ENCODE data around the gene PLPPR3.

Gene PLPPR3

DNA sequence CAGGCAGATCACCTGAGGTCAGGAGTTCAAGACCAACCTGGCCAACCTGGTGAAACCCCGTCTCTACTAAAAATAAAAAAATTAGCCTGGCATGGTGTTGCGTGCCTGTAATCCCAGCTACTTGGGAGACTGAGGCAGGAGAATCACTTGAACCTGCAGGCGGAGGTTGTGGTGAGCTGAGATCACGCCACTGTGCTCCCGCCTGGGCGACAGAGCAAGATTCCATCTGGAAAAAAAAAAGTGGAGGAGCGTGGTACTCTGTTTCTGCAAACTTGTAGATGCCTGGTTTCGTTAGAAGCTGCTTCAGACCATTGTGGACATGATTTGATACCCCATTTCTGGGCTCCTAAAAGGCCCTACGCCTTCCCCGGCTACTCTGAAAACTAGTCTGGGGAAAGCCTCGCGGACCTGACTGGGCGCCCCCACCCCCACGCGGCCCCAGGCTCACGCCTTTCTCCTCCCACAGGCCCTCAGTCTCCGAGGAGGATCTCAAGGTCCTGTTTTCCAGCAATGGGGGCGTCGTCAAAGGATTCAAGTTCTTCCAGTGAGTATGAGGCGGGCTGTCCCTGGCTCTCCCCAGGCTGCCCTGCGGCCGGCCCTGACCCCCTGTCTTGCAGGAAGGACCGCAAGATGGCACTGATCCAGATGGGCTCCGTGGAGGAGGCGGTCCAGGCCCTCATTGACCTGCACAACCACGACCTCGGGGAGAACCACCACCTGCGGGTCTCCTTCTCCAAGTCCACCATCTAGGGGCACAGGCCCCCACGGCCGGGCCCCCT lies 11.5 kb downstream of the PLPPR3 start:
- DNase-seq (ENCODE audit: low read depth in 4 of 4, low spot score in 1 of 4): no peak

- no peak for DNase-seq (ENCODE audit: low read depth in 4 of 4, low spot score in 1 of 4)
Measured at GRCh38 chr19:808423-808775, 13.4 kb downstream of the PLPPR3 start.

DNA sequence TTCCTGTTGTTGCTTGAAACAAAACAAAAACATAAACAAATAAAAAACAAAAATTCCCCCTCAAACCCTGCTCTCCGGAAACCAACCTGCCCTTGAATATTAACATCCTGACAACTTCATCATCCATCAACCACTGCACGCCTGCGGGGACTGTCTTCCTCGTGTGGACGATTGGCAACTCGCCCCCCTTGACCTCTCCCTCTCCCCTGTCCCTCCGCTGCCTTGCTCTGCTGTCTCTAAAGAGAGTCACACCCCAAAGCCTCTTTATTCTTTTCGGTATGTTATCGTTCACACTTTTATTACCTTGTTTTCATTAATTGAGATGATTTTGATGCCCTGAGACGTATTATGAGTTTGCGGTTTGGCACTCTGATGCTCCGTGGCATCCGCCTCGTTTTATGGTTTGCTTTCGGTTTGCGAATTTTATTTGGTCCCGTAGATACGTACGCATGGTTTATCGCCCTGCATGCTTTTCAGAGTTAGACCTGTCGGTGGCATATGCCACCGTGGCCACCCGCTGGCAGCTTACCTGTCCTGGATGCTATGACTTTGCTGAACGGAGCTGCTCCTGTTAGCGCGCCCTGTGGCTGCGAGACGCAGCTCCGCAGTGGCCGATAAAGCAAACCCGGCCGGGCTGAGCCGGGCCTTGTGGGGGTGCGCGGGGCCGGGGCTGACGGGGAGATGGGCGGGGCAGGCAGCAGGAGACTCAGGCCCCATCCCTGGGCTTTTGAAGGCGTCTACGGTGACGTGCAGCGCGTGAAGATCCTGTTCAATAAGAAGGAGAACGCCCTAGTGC lies 13.9 kb downstream of the PLPPR3 start:
- no peak for DNase-seq (ENCODE audit: low read depth in 4 of 4, low spot score in 1 of 4)

- no peak for DNase-seq (ENCODE audit: low read depth in 4 of 4, low spot score in 1 of 4)
Measured at GRCh38 chr19:806815-807421, 14.8 kb downstream of the PLPPR3 start.

GRCh38 chr19:805600-806550 lies 15.9 kb downstream of the PLPPR3 start:
- no peak for DNase-seq (ENCODE audit: low read depth in 4 of 4, low spot score in 1 of 4)

DNA sequence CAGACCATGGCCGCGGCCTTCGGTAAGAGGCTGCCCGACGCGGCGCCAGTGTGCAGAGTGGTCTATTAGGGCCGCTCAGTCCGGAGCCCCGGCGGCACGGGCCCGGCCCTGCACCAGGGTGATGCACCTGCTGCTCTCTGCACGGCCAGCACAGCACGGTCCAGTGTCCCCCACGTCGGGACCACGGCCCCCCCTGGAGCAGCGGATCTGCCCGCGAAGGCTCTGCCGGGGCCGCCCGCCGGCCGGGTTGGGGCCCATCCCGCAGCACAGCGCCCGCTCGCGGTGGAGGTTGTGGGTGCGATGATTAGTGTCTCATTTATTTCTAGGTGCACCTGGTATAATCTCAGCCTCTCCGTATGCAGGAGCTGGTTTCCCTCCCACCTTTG lies 16.6 kb downstream of the PLPPR3 start:
- no peak for DNase-seq (ENCODE audit: low read depth in 4 of 4, low spot score in 1 of 4)

DNA sequence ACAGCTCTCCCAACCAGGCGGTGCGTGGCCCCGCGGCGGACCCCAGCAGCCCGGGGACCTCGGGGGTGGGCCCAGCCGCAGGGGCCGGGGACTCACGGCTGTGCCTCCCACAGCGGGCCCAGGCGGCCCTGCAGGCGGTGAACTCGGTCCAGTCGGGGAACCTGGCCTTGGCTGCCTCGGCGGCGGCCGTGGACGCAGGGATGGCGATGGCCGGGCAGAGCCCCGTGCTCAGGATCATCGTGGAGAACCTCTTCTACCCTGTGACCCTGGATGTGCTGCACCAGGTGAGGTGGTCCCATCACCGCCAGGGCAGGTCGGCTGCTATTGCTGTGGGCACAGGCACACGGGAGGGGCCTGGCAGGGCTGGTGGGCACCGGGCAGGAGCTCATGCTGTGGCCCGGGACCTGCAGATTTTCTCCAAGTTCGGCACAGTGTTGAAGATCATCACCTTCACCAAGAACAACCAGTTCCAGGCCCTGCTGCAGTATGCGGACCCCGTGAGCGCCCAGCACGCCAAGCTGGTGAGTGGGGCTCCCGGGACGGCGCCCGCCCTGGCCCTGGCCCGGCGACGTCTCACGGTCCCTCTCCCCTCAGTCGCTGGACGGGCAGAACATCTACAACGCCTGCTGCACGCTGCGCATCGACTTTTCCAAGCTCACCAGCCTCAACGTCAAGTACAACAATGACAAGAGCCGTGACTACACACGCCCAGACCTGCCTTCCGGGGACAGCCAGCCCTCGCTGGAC lies 17.2 kb downstream of the PLPPR3 start:
- no peak for DNase-seq (ENCODE audit: low read depth in 4 of 4, low spot score in 1 of 4)

GRCh38 chr19:803686-804418 lies 17.9 kb downstream of the PLPPR3 start:
- no peak for DNase-seq (ENCODE audit: low read depth in 4 of 4, low spot score in 1 of 4)

DNA sequence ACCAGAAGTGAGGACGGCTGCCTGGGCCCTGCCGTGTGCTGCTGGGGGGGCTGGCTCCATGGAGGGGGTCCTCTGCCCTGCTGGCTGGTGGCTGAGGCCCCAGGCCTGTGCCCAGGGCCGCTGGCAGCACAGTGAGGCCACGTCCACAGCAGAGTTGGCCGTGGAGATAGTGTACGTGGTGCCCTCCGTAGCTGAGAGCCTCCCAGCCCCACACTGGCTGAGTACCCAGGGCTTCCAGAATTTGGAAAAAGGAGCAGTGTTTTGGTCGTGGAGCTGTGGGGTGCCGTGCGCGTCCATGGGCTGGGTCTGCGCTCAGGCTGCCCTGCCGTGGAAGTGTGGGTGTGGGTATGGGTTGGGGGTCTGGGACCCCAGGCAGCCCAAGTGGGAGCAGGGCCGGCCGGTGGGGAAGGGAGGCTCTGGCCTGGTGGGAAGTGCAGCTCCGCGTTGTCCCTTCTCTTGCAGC lies 18.6 kb downstream of the PLPPR3 start:
- no peak for DNase-seq (ENCODE audit: low read depth in 4 of 4, low spot score in 1 of 4)

DNA sequence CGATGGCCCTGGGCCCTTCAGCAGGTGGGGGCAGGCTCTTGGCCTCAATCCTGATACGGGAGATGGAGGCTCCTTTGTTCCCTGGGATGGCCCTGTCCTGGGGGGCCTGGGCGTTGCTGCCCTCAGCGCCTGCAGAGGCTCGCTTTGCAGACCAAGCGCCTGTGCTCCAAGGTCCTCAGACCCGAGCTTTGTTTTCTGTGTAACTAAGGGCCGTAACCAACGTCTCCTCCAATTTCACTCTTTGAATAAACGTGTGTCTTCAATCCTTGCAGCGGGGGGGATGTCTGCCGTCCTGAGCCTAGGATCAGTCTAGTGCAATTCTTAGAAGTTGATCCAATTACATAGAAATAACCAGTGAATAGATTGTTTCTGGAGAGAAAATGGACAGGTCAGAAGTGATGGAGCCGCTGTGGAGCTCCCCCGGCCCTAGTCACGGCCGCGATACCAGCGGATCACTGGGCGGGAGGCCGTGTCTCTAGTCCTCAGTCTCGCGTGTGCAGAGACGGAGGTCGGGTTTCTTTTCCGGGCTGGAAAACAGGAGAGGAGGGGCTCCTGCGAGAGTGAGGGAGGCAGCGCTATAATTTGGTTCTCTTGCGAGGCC lies 19.2 kb downstream of the PLPPR3 start:
- no peak for DNase-seq (ENCODE audit: low read depth in 4 of 4, low spot score in 1 of 4)

GRCh38 chr19:801861-802497 lies 19.8 kb downstream of the PLPPR3 start:
- no peak for DNase-seq (ENCODE audit: low read depth in 4 of 4, low spot score in 1 of 4)

GRCh38 chr19:801030-801860 lies 20.5 kb downstream of the PLPPR3 start:
- DNase-seq (ENCODE audit: low read depth in 4 of 4, low spot score in 1 of 4): no peak

DNA sequence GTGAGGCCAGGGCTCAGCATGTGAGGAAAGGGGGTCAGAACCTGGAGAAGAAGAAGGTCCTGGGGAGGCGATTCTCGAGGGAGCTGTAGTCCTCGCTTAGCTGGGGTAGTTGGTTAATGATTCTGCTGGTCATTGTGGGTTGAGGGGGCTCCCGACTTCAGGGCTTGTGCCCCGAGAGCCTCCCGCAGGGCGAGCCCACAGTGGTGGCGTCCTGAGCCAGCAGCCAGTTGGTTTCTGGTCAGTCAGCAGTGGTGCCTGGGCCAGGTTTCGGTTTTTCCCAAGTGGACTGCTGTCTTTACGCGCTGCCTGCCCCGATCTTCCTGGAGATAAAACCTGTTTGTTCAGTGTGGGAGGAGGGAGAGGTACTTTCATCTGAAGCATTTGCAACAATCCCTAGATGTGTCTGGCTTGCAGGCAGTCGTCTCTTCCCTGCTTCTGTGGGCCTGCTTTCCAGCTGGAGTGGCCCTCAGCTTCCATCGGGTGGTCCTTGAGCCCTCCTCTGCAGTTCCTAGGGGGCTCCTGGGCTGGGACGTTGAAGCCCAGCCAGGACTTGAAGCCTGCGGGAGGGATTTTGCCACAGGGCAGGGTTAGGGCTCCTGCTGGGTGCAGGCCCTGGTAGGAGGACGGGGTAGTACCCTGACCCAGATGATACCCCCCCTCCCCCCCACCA lies 21.3 kb downstream of the PLPPR3 start:
- no peak for DNase-seq (ENCODE audit: low read depth in 4 of 4, low spot score in 1 of 4)

GRCh38 chr19:799076-799881 lies 22.5 kb downstream of the PLPPR3 start:
- DNase-seq (ENCODE audit: low read depth in 4 of 4, low spot score in 1 of 4): no peak

GRCh38 chr19:798415-799075 lies 23.2 kb downstream of the PLPPR3 start:
- DNase-seq (ENCODE audit: low read depth in 4 of 4, low spot score in 1 of 4): no peak

Measured in stimulated activated CD4-positive, alpha-beta T cell treated with anti-CD3 and anti-CD28 coated beads, Interleukin-1b, Interleukin-23, amount 100 ng/mL, for 24 hours (primary cell).